Progenitor cell of endocrine pancreas (in vitro differentiated cells): ENCODE measurements around the gene AADAT. TPM values are rescaled to one million over a fixed set of nuclear protein-coding genes. Genes with fewer than 3 reads are reported as not detected.

ENCODE experiments used
- DNase-seq: peaks from one replicate; pipeline ENCODE4 v3.0.0; 2021; ENCODE audit warnings: low spot score; ENCODE audit not compliant: unreplicated experiment
- H3K27ac Mint-ChIP-seq: 2 replicates; pipeline ENCODE4 v1.8.0; 2021; ENCODE audit warnings: mild to moderate bottlenecking, moderate library complexity, mixed read lengths
- H3K27me3 Mint-ChIP-seq: 2 replicates; pipeline ENCODE4 v1.8.0; 2021; ENCODE audit warnings: mixed read lengths
- H3K36me3 Mint-ChIP-seq: 2 replicates; pipeline ENCODE4 v1.8.0; 2022; ENCODE audit warnings: mixed read lengths; ENCODE audit not compliant: insufficient read depth
- H3K4me1 Mint-ChIP-seq: 2 replicates; pipeline ENCODE4 v1.8.0; 2021; ENCODE audit warnings: low read depth, mixed read lengths
- H3K4me3 Mint-ChIP-seq: 2 replicates; pipeline ENCODE4 v1.8.0; 2021; ENCODE audit warnings: low read depth, mild to moderate bottlenecking, moderate library complexity, mixed read lengths
- H3K9me3 Mint-ChIP-seq: 2 replicates; pipeline ENCODE4 v1.8.0; 2021; ENCODE audit warnings: low read depth, mixed read lengths
- CTCF ChIP-seq: fragments of 200-600 bp; sonication (generic); IDR thresholded peaks from one replicate; pipeline ENCODE4 v1.5.0; 2021; ENCODE audit warnings: antibody characterized with exemption, mild to moderate bottlenecking; ENCODE audit not compliant: unreplicated experiment
- total RNA-seq: library from RNA; stranded (reverse); gene quantifications from 2 replicates; pipeline ENCODE4 v1.2.1, GENCODE V29; 2021

Gene AADAT
- total RNA-seq, 1 donor from 2014 or later, result 34.1 TPM

DNA sequence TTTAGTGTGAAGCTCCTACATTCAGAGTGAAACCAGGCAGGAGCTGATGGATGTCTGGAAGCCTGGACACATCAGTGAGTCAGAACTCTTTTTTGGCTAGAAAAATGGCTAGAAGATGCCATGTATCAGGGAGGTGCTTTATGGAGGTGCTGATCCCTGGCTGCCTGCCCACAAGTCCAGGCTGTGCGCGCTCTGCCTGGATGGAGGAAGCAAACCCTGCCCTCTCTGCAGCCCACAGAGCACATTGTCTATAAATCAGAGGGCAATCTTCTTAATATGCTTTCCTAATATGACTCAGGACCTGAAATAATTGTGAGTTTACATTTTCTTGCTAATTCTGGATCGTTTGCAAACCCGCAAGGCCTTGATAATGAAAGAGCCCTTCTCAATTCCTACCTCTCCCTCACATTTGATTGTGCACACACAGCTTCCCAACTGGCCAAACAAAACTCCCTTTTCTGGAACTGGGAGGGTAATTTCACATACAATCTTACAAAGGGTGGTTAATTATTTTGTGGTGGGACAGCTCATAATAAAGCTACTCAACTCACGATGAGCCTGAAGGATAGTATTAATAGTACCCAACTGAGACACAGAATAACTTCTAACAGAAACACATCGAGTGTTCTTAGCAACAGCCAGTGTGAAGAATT is 75.3 kb downstream of the AADAT start:
- Mint-ChIP-seq H3K4me3 (no peak overlapping the region), H3K4me1 (no peaks in the 10 kb centered on the region), H3K27me3 (peaks cover 22% of the 10 kb centered on the region), H3K9me3 (no peaks in the 10 kb centered on the region), H3K36me3 (no peaks in the 10 kb centered on the region), H3K27ac (no peak overlapping the region)
- no peak for DNase-seq
- TF ChIP-seq CTCF, result no peak

DNA sequence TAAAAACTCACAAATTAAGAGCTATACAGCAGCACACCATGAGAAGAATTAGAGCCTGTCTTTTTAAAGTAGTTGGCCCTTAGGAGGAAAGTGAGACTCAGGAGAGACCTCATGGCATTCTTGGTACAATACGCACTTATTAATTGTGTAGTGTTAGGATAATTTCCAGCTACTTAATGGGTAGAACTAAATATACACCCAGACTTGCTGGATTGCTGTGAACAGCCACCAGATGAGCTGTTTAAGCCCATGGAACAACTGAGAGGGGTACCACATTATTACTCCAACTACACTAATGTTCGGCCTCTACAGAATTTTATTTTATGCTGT is 77.2 kb downstream of the AADAT start:
- Mint-ChIP-seq H3K4me3 (no peak overlapping the region), H3K36me3 (no peaks in the 10 kb centered on the region), H3K9me3 (no peaks in the 10 kb centered on the region), H3K27me3 (peaks cover 16% of the 10 kb centered on the region), H3K4me1 (no peaks in the 10 kb centered on the region), H3K27ac (no peak overlapping the region)
- no peak for TF ChIP-seq CTCF
- DNase-seq, result no peak

- Mint-ChIP-seq H3K4me3 (no peak overlapping the region), H3K36me3 (no peaks in the 10 kb centered on the region), H3K9me3 (no peaks in the 10 kb centered on the region)
Measured at GRCh38 chr4:170011921-170012628, 77.7 kb downstream of the AADAT start.

More at GRCh38 chr4:170011921-170012628, 77.7 kb downstream of the AADAT start:
- no peak for DNase-seq
- H3K27me3 Mint-ChIP-seq, result peaks cover 14% of the 10 kb centered on the region
- no peak for TF ChIP-seq CTCF
- no peak overlapping the region for H3K27ac Mint-ChIP-seq
- H3K4me1 Mint-ChIP-seq, result no peaks in the 10 kb centered on the region

Other genes with a start within 250 kb of the AADAT start
- gene MFAP3L, start 63.6 kb downstream of the AADAT start, total RNA-seq, result 3.3 and 3.4 TPM in 2 replicates